Breast epithelium (tissue), 4 donors: Measurements from ENCODE around the gene ELMO2. TPM values are rescaled to one million over a fixed set of nuclear protein-coding genes. Genes with fewer than 3 reads are reported as not detected.

ENCODE experiments used
- DNase-seq, 2 donors: peaks; one replicate each; pipeline ENCODE4 v3.0.0-alpha.2; 2019; ENCODE audit warnings: low spot score in 2 of 2
- H3K27ac ChIP-seq, 2 donors: fragments of 200-600 bp; sonication (generic) in 1 of 2; one replicate each; pipeline ENCODE4 v1.5.1; 2016 to 2019; ENCODE audit warnings: mild to moderate bottlenecking in 1 of 2
- H3K27me3 ChIP-seq, 2 donors: fragments of 200-600 bp; sonication (generic) in 1 of 2; one replicate each; pipeline versions ENCODE4 v1.5.1 to v1.6.0; 2017 to 2019; ENCODE audit warnings: control low read depth in 1 of 2, mild to moderate bottlenecking in 1 of 2
- H3K36me3 ChIP-seq: fragments of 200-600 bp; one replicate; pipeline ENCODE4 v1.5.1; 2019
- H3K4me1 ChIP-seq, 2 donors: fragments of 200-600 bp; sonication (generic); one replicate each; pipeline ENCODE4 v1.5.1; 2016 to 2019; ENCODE audit warnings: control low read depth in 1 of 2
- H3K4me3 ChIP-seq, 3 donors: fragments of 200-600 bp; sonication (generic); 1 replicate in 2 of 3; 2 replicates in 1 of 3; pipeline ENCODE4 v1.5.1; 2016 to 2019; ENCODE audit warnings: mild to moderate bottlenecking in 3 of 3, moderate library complexity in 2 of 3
- H3K9me3 ChIP-seq, 2 donors: fragments of 200-600 bp; sonication (generic) in 1 of 2; one replicate each; pipeline ENCODE4 v1.5.1; 2016 to 2019; ENCODE audit warnings: control low read depth in 1 of 2
- CTCF ChIP-seq, 3 donors: fragments of 450-650 bp; IDR thresholded peaks; one replicate each; pipeline ENCODE4 v1.5.1; 2016 to 2017; ENCODE audit warnings: antibody characterized with exemption in 3 of 3, mild to moderate bottlenecking in 3 of 3, moderate library complexity in 3 of 3
- POLR2A ChIP-seq: fragments of 450-650 bp; IDR thresholded peaks from one replicate; pipeline ENCODE4 v1.6.1; 2016; ENCODE audit warnings: antibody characterized with exemption, mild to moderate bottlenecking, moderate library complexity
- POLR2AphosphoS5 ChIP-seq, 3 donors: sonication (generic); formaldehyde crosslinking; IDR thresholded peaks; one replicate each; pipeline ENCODE4 v1.6.1; 2017; ENCODE audit warnings: antibody characterized with exemption in 3 of 3
- intact Hi-C: fragments of 100-400 bp; cut with DNase I; formaldehyde crosslinking; loops from one replicate; pipeline ENCODE4 v1.15.1; 2023; ENCODE audit warnings: low total_unique reads
- total RNA-seq, 3 donors: library from RNA; depleted of rRNA; stranded (reverse); fragments of >200 nt; gene quantifications; one replicate each; pipeline ENCODE4 v1.1.0, GENCODE V29; 2016

The ELMO2 gene
- total RNA-seq, 3 donors from 2014 or later: 41.0 to 63.3 (median 50.8) TPM

DNA sequence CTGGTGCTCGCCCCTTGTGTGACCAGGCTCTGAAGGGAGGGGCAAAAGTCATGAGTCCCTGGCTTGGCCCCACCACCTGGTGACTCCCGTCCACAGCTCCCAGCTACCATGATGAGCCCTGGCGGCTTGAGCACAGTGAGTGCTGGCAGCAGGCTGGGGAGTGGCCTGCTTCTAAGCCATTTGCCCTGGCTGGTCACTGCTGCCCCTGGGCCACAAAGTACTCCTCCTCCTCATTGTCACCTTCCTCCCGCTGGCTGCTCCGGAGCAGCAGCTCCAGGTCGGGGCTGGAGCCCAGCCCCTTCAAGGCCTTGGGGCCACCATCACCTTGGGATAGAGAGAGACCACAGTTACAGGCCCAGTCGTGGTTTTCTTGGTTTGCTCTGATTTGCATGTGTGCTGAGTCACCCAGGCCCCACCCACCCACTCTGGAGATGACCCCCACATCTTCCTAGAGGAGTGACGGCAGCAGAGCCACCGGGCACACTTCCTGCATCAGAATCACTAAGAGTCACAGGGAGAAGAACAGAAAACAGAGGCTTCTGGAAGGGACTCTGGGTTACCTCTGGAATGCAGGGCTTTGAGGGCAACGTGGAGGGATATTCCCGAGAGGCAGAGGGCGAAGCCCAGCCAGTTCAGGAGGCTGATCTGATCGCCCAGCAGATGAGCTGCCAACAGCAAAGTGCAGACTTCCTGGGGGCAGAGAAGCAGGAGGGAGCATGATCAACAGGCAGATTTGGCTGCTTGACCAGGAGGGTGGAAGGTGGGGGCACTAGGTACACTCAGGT, 56.0 kb downstream of the ELMO2 start:
- no peaks in the 10 kb centered on the region for H3K9me3 ChIP-seq
- no peaks in the 10 kb centered on the region for H3K27me3 ChIP-seq
- H3K27ac ChIP-seq: peak overlapping the region; percentile 11 to 52
- no peaks in the 10 kb centered on the region for H3K4me1 ChIP-seq
- no peak for DNase-seq
- no peak overlapping the region for H3K4me3 ChIP-seq
- H3K36me3 ChIP-seq: no peaks in the 10 kb centered on the region
- intact Hi-C loops: no loop called here
- no peak for TF ChIP-seq POLR2A

- no peak for DNase-seq
- H3K9me3 ChIP-seq: no peaks in the 10 kb centered on the region
- no peaks in the 10 kb centered on the region for H3K36me3 ChIP-seq
- intact Hi-C loops: no loop called here
- H3K4me3 ChIP-seq: no peak overlapping the region
- TF ChIP-seq CTCF (IDR thresholded peaks at IDR 0.05) (no peak), POLR2A (no peak)
- H3K27me3 ChIP-seq: no peaks in the 10 kb centered on the region
- no peaks in the 10 kb centered on the region for H3K4me1 ChIP-seq
- peak overlapping the region; percentile 11 to 52 for H3K27ac ChIP-seq
Observed at GRCh38 chr20:46349742-46350056, 56.7 kb downstream of the ELMO2 start.

DNA sequence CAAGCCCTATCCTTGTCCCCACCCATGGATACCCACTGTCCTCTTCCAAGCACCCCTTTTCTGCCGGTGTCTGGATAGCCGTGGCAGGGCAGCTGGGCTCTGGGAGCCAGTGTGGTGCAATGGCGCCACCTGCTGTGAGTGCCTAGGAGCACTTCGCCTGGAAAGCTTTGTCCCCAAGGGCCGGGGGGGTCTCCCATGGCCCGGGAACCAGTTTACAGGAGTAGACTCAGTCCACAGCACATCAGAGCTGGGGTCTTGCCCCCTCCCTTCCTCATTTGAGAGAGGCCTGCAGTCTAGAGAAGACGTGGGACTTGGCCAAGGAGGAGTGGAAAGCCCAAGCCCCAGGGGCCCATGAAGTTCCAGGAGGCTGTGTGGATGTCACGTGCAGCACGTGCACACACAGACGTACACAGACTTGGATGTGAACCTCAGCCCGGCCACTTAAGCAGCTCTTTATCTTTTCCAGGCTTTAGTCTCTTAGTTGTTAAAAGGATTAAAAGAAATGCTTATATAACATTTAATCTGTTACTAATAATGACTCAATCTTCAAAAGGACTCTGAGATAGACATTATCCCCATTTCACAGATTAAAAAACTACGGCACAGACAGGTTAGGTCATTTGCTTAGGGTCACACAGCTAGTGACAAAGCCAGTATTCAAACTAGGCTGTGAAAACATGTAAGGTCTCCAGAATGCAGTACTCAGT, 57.2 kb downstream of the ELMO2 start:
- DNase-seq: no peak
- Histone ChIP-seq H3K27ac (peak overlapping the region in 1 of 2 donors; percentile 32), H3K36me3 (no peaks in the 10 kb centered on the region), H3K9me3 (no peaks in the 10 kb centered on the region), H3K4me1 (no peaks in the 10 kb centered on the region), H3K4me3 (peak overlapping the region in 1 of 3 donors; percentile 11), H3K27me3 (no peaks in the 10 kb centered on the region)
- intact Hi-C loops: no loop called here
- peak in 2 of 3 donors; percentile 46 to 67 for TF ChIP-seq CTCF (IDR thresholded peaks at IDR 0.05)
- no peak for TF ChIP-seq POLR2A

DNA sequence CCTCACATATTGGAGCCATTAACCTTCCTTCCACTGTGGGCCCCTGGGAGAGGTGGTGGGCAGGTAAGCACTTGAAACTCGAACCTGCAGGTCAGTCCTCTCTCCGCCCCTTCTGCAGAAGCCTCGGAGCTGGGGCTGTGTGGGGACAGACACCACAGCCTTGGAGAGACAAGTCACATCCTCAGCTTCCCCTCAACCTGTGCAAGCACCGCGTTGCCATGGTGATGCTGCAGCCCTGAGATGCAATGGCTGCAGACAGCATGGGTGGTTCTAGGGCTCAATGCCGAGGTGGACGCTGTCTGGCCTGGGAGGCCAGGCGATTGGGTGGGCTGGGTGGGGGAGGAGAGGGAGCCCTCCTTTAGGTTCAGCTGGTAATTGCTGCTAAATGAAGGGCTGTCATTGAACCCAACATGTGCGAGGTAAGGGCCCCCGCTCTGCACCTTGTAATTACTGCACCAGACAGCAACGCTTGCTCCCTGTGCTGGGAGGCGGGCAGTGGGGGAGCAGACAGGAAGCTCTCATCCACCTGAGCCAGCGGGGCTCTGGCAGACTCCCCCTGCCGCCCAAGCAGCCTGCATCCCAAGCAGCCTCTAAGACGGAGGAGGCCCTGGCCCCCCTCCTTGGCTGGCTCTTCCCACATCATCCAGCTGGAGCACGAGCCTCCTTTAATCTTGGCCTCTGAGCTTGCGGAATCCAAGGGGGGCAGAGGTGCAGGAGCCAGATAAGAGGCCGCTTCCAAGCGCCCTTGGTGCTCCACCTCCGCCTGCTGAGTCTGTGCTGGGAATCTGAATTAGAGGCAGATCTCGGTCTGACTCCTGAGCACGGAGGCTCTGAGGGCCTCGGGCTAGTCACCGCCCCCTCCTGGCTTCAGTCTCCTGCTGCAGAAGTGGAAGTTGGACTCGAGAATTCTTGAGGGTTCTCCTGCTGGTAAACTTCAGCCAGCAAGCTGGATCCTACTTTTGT, 58.3 kb downstream of the ELMO2 start:
- intact Hi-C loops: no loop called here
- H3K9me3 ChIP-seq: no peaks in the 10 kb centered on the region
- no peaks in the 10 kb centered on the region for H3K36me3 ChIP-seq
- no peaks in the 10 kb centered on the region for H3K4me1 ChIP-seq
- no peak overlapping the region for H3K27ac ChIP-seq
- TF ChIP-seq POLR2A (no peak), POLR2AphosphoS5 (IDR thresholded peaks at IDR 0.05) (no peak), CTCF (IDR thresholded peaks at IDR 0.05) (no peak)
- H3K27me3 ChIP-seq: no peaks in the 10 kb centered on the region
- no peak for DNase-seq
- peak overlapping the region in 1 of 3 donors; percentile 11 for H3K4me3 ChIP-seq

GRCh38 chr20:46346770-46347169, 59.6 kb downstream of the ELMO2 start:
- intact Hi-C loops: no loop called here
- H3K36me3 ChIP-seq: no peaks in the 10 kb centered on the region
- DNase-seq: no peak
- no peaks in the 10 kb centered on the region for H3K9me3 ChIP-seq
- peaks cover 0 to 6% of the 10 kb centered on the region in 2 donors for H3K27me3 ChIP-seq
- H3K4me1 ChIP-seq: no peaks in the 10 kb centered on the region
- H3K4me3 ChIP-seq: no peak overlapping the region
- no peak overlapping the region for H3K27ac ChIP-seq
- TF ChIP-seq POLR2AphosphoS5 (IDR thresholded peaks at IDR 0.05) (no peak), POLR2A (no peak), CTCF (IDR thresholded peaks at IDR 0.05) (no peak)
